WTC11 (cell line): ENCODE results near the gene AKAP11. TPM values are rescaled to one million over a fixed set of nuclear protein-coding genes. Genes with fewer than 3 reads are reported as not detected.
A peak's percentile ranks its signal among the peaks of the same experiment; 100 is the strongest.

ENCODE experiments used
- ATAC-seq: fragments of 200-7000 bp; cut with Tn5 transposase; 2 replicates; pipeline ENCODE4 v1.10.0; 2021; ENCODE audit warnings: mild to moderate bottlenecking, moderate library complexity
- CTCF ChIA-PET: fragments of 300-600 bp; sonication (Branson Sonifier 250); formaldehyde crosslinking; loops from one replicate; lab custom pipeline; 2021; ENCODE audit warnings: antibody characterized with exemption; lab: Charles Lee
- POLR2A ChIA-PET: fragments of 350-600 bp; sonication (Branson Sonifier 250); formaldehyde crosslinking; loops from one replicate; lab custom pipeline; 2021; ENCODE audit warnings: antibody characterized with exemption; lab: Charles Lee
- DNase-seq: peaks from one replicate; pipeline ENCODE4 v3.0.0; 2021; ENCODE audit warnings: low spot score
- H3K27ac Mint-ChIP-seq: 2 replicates; pipeline ENCODE4 v1.8.0; 2021; ENCODE audit warnings: mixed read lengths
- H3K27me3 Mint-ChIP-seq: 2 replicates; pipeline ENCODE4 v1.8.0; 2021; ENCODE audit warnings: low read depth, mild to moderate bottlenecking, moderate library complexity, mixed read lengths
- H3K36me3 Mint-ChIP-seq: 2 replicates; pipeline ENCODE4 v1.8.0; 2021; ENCODE audit warnings: mixed read lengths
- H3K4me1 Mint-ChIP-seq: 2 replicates; pipeline ENCODE4 v1.8.0; 2022; ENCODE audit warnings: mixed read lengths
- H3K4me3 Mint-ChIP-seq: 2 replicates; pipeline ENCODE4 v1.8.0; 2021; ENCODE audit warnings: mild to moderate bottlenecking, moderate library complexity, mixed read lengths
- H3K9me3 Mint-ChIP-seq: 2 replicates; pipeline ENCODE4 v1.8.0; 2021; ENCODE audit warnings: mixed read lengths
- ATF1 ChIP-seq: sonication (generic); formaldehyde crosslinking; IDR thresholded peaks from 2 replicates; pipeline ENCODE4 v1.8.1; 2023; ENCODE audit warnings: mild to moderate bottlenecking, moderate library complexity, missing genetic modification reagents
- CBFB ChIP-seq: sonication (generic); formaldehyde crosslinking; IDR thresholded peaks from 2 replicates; pipeline ENCODE4 v1.8.1; 2022; ENCODE audit warnings: mild to moderate bottlenecking, low read depth, missing genetic modification reagents
- ESRRA ChIP-seq: sonication (generic); formaldehyde crosslinking; IDR thresholded peaks from 2 replicates; pipeline ENCODE4 v1.8.1; 2022; ENCODE audit warnings: mild to moderate bottlenecking, missing genetic modification reagents, borderline replicate concordance
- ETV6 ChIP-seq: sonication (generic); formaldehyde crosslinking; IDR thresholded peaks from 2 replicates; pipeline ENCODE4 v1.8.1; 2022; ENCODE audit warnings: mild to moderate bottlenecking, missing genetic modification reagents
- GRHL2 ChIP-seq: fragments of 250-450 bp; sonication (Bioruptor Pico); IDR thresholded peaks from 2 replicates; pipeline ENCODE4 v1.8.0; 2022; ENCODE audit warnings: mild to moderate bottlenecking, moderate library complexity; ENCODE audit not compliant: insufficient replicate concordance, severe bottlenecking
- JAZF1 ChIP-seq: fragments of 250-450 bp; sonication (Bioruptor Pico); IDR thresholded peaks from 2 replicates; pipeline ENCODE4 v1.9.0; 2021; ENCODE audit warnings: moderate library complexity, mild to moderate bottlenecking, inconsistent platforms
- KAT7 ChIP-seq: sonication (generic); formaldehyde crosslinking; IDR thresholded peaks from 2 replicates; pipeline ENCODE4 v1.8.1; 2023; ENCODE audit warnings: missing genetic modification reagents, mild to moderate bottlenecking, borderline replicate concordance
- MXD4 ChIP-seq: fragments of 250-450 bp; sonication (Bioruptor Pico); IDR thresholded peaks from 2 replicates; pipeline ENCODE4 v1.8.0; 2021; ENCODE audit warnings: mild to moderate bottlenecking, moderate library complexity, borderline replicate concordance
- NR2C2 ChIP-seq: sonication (generic); formaldehyde crosslinking; IDR thresholded peaks from 2 replicates; pipeline ENCODE4 v1.8.0; 2022; ENCODE audit warnings: mild to moderate bottlenecking, missing genetic modification reagents
- NR3C1 ChIP-seq: sonication (generic); formaldehyde crosslinking; conservative IDR thresholded peaks from 2 replicates; pipeline ENCODE4 v1.8.1; 2023; ENCODE audit warnings: low read depth, mild to moderate bottlenecking, missing genetic modification reagents
- OVOL2 ChIP-seq: fragments of 250-450 bp; sonication (Bioruptor Pico); IDR thresholded peaks from 2 replicates; pipeline ENCODE4 v1.9.0; 2021; ENCODE audit warnings: mild to moderate bottlenecking, borderline replicate concordance
- RORB ChIP-seq: fragments of 250-450 bp; sonication (Bioruptor Pico); IDR thresholded peaks from 2 replicates; pipeline ENCODE4 v1.9.0; 2021; ENCODE audit warnings: mild to moderate bottlenecking
- SP1 ChIP-seq: sonication (generic); formaldehyde crosslinking; conservative IDR thresholded peaks from 2 replicates; pipeline ENCODE4 v1.8.1; 2022; ENCODE audit warnings: missing genetic modification reagents
- ZNF219 ChIP-seq: sonication (generic); formaldehyde crosslinking; IDR thresholded peaks from 2 replicates; pipeline ENCODE4 v1.8.0; 2023; ENCODE audit warnings: missing genetic modification reagents, mild to moderate bottlenecking, borderline replicate concordance
- ZNF263 ChIP-seq: sonication (generic); formaldehyde crosslinking; IDR thresholded peaks from 2 replicates; pipeline ENCODE4 v1.8.1; 2022; ENCODE audit warnings: low read depth, mild to moderate bottlenecking, moderate library complexity, missing genetic modification reagents
- ZNF396 ChIP-seq: fragments of 250-450 bp; sonication (Bioruptor Pico); IDR thresholded peaks from 2 replicates; pipeline ENCODE4 v1.8.0; 2021; ENCODE audit warnings: mild to moderate bottlenecking, moderate library complexity, borderline replicate concordance
- ZNF416 ChIP-seq: fragments of 250-450 bp; sonication (Bioruptor Pico); IDR thresholded peaks from 2 replicates; pipeline ENCODE4 v1.9.0; 2021; ENCODE audit warnings: mild to moderate bottlenecking, inconsistent platforms
- total RNA-seq: library from RNA; stranded (reverse); gene quantifications from 3 replicates; pipeline ENCODE4 v1.2.3, GENCODE V29; 2021
- TF ChIP-seq, protein P1 (sequence below): sonication (generic); formaldehyde crosslinking; IDR thresholded peaks from 2 replicates; pipeline ENCODE4 v1.8.0; 2022; ENCODE audit warnings: mild to moderate bottlenecking, missing genetic modification reagents
- TF ChIP-seq, protein P2 (sequence below): fragments of 250-450 bp; sonication (Bioruptor Pico); IDR thresholded peaks from 2 replicates; pipeline ENCODE4 v1.9.0; 2021; ENCODE audit warnings: mild to moderate bottlenecking
- TF ChIP-seq, protein P3 (sequence below): fragments of 250-450 bp; sonication (Bioruptor Pico); IDR thresholded peaks from 2 replicates; pipeline ENCODE4 v2.1.2; 2022; ENCODE audit warnings: mild to moderate bottlenecking, moderate library complexity
- TF ChIP-seq, protein P4 (sequence below): sonication (generic); formaldehyde crosslinking; conservative IDR thresholded peaks from 2 replicates; pipeline ENCODE4 v1.8.1; 2023; ENCODE audit warnings: mild to moderate bottlenecking, low read depth, missing genetic modification reagents, moderate library complexity
- TF ChIP-seq, protein P5 (sequence below): sonication (generic); formaldehyde crosslinking; IDR thresholded peaks from 2 replicates; pipeline ENCODE4 v1.8.1; 2022; ENCODE audit warnings: low read depth, mild to moderate bottlenecking, moderate library complexity, missing genetic modification reagents, borderline replicate concordance
- TF ChIP-seq, protein P6 (sequence below): fragments of 250-450 bp; sonication (Bioruptor Pico); IDR thresholded peaks from 2 replicates; pipeline ENCODE4 v1.9.0; 2021; ENCODE audit warnings: mild to moderate bottlenecking, borderline replicate concordance

The AKAP11 gene
- total RNA-seq, 1 experiment from 2014 or later = 16.7 TPM

DNA sequence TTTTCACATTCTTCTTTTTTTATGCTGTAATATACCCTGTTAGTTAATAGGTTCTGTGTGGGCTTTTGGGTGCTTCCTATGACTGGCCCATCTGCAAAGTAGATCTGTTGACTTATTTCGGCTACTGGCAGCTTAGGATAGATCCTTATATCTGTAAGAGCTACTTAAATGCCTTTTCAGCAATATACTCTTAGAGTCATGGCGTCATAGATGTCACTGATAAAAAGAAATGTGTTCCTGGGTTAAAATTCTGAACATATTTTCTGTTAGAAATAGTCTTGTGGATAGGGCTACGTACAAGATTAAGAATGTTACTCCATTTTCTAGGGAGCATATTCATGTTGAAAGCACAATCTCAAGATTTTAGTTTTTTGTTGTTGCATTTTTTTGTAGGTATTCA is 4.7 kb downstream of the AKAP11 start:
- H3K4me3 Mint-ChIP-seq = no peak overlapping the region
- peaks cover 41% of the 10 kb centered on the region for H3K4me1 Mint-ChIP-seq
- ATAC-seq = no peak
- TF ChIP-seq SP1 (CRISPR knock-in tag) (no peak), ETV6 (CRISPR knock-in tag) (no peak), ZNF263 (CRISPR knock-in tag) (no peak), NR2C2 (no peak), JAZF1 (CRISPR knock-in tag) (no peak), MXD4 (CRISPR knock-in tag) (no peak), CBFB (CRISPR knock-in tag) (no peak), ATF1 (CRISPR knock-in tag) (no peak), GRHL2 (no peak), KAT7 (CRISPR knock-in tag) (no peak)
- TF ChIP-seq, protein P1, sequence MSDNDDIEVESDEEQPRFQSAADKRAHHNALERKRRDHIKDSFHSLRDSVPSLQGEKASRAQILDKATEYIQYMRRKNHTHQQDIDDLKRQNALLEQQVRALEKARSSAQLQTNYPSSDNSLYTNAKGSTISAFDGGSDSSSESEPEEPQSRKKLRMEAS (CRISPR knock-in tag) = no peak
- TF ChIP-seq, protein P2, sequence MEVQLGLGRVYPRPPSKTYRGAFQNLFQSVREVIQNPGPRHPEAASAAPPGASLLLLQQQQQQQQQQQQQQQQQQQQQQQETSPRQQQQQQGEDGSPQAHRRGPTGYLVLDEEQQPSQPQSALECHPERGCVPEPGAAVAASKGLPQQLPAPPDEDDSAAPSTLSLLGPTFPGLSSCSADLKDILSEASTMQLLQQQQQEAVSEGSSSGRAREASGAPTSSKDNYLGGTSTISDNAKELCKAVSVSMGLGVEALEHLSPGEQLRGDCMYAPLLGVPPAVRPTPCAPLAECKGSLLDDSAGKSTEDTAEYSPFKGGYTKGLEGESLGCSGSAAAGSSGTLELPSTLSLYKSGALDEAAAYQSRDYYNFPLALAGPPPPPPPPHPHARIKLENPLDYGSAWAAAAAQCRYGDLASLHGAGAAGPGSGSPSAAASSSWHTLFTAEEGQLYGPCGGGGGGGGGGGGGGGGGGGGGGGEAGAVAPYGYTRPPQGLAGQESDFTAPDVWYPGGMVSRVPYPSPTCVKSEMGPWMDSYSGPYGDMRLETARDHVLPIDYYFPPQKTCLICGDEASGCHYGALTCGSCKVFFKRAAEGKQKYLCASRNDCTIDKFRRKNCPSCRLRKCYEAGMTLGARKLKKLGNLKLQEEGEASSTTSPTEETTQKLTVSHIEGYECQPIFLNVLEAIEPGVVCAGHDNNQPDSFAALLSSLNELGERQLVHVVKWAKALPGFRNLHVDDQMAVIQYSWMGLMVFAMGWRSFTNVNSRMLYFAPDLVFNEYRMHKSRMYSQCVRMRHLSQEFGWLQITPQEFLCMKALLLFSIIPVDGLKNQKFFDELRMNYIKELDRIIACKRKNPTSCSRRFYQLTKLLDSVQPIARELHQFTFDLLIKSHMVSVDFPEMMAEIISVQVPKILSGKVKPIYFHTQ (CRISPR knock-in tag) = no peak
- TF ChIP-seq, protein P3, sequence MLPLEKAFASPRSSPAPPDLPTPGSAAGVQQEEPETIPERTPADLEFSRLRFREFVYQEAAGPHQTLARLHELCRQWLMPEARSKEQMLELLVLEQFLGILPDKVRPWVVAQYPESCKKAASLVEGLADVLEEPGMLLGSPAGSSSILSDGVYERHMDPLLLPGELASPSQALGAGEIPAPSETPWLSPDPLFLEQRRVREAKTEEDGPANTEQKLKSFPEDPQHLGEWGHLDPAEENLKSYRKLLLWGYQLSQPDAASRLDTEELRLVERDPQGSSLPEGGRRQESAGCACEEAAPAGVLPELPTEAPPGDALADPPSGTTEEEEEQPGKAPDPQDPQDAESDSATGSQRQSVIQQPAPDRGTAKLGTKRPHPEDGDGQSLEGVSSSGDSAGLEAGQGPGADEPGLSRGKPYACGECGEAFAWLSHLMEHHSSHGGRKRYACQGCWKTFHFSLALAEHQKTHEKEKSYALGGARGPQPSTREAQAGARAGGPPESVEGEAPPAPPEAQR = no peak
- TF ChIP-seq, protein P4, sequence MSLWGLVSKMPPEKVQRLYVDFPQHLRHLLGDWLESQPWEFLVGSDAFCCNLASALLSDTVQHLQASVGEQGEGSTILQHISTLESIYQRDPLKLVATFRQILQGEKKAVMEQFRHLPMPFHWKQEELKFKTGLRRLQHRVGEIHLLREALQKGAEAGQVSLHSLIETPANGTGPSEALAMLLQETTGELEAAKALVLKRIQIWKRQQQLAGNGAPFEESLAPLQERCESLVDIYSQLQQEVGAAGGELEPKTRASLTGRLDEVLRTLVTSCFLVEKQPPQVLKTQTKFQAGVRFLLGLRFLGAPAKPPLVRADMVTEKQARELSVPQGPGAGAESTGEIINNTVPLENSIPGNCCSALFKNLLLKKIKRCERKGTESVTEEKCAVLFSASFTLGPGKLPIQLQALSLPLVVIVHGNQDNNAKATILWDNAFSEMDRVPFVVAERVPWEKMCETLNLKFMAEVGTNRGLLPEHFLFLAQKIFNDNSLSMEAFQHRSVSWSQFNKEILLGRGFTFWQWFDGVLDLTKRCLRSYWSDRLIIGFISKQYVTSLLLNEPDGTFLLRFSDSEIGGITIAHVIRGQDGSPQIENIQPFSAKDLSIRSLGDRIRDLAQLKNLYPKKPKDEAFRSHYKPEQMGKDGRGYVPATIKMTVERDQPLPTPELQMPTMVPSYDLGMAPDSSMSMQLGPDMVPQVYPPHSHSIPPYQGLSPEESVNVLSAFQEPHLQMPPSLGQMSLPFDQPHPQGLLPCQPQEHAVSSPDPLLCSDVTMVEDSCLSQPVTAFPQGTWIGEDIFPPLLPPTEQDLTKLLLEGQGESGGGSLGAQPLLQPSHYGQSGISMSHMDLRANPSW (CRISPR knock-in tag) = no peak
- TF ChIP-seq, protein P5, sequence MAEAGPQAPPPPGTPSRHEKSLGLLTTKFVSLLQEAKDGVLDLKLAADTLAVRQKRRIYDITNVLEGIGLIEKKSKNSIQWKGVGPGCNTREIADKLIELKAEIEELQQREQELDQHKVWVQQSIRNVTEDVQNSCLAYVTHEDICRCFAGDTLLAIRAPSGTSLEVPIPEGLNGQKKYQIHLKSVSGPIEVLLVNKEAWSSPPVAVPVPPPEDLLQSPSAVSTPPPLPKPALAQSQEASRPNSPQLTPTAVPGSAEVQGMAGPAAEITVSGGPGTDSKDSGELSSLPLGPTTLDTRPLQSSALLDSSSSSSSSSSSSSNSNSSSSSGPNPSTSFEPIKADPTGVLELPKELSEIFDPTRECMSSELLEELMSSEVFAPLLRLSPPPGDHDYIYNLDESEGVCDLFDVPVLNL (CRISPR knock-in tag) = no peak
- TF ChIP-seq, all 79 proteins: peak for 0
- Mint-ChIP-seq H3K9me3 (no peaks in the 10 kb centered on the region), H3K27ac (no peak overlapping the region), H3K27me3 (no peaks in the 10 kb centered on the region), H3K36me3 (no peaks in the 10 kb centered on the region)
- POLR2A ChIA-PET = no interaction called here
- no peak for DNase-seq
- CTCF ChIA-PET = no interaction called here

DNA sequence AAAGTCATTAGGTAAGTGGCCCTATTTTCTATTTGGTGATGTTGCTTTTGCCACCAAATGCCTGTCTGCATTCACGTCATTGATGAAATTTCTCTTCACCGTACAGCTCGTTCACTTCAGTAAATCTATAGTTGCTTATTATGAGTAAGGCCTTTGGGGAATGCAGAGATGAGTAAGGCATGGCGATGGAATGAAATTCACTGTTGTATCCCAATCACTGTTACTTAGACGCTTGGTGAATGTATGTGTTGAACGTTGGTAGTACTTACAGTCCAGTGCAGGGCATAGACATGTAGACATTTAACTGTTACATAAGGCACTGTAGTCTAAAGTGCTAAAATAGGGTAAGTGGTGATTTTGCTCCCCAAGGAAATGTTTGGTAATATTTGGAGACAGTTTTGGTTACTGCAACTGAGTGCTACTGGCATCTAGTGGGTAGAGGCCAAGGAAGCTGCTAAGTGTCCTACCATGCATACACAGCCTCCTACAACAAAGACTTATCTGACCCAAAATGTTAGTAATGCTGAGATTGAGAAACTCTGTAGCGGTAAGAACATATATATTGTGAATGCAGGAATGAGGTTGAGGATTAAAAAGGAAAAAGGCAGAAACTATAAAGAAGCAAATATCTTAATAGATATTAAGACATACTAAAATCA is 5.8 kb downstream of the AKAP11 start:
- Mint-ChIP-seq H3K27ac (0 out of 2 replicates have a peak overlapping the region, but pooled peaks have one; percentile 28), H3K4me3 (no peak overlapping the region)
- POLR2A ChIA-PET = no interaction called here
- TF ChIP-seq ZNF219 (CRISPR knock-in tag) (no peak), ZNF396 (CRISPR knock-in tag) (no peak), ESRRA (no peak), ZNF416 (CRISPR knock-in tag) (no peak), NR3C1 (CRISPR knock-in tag) (no peak), RORB (CRISPR knock-in tag) (no peak), ATF1 (CRISPR knock-in tag) (no peak), OVOL2 (CRISPR knock-in tag) (no peak)
- TF ChIP-seq, protein P6, sequence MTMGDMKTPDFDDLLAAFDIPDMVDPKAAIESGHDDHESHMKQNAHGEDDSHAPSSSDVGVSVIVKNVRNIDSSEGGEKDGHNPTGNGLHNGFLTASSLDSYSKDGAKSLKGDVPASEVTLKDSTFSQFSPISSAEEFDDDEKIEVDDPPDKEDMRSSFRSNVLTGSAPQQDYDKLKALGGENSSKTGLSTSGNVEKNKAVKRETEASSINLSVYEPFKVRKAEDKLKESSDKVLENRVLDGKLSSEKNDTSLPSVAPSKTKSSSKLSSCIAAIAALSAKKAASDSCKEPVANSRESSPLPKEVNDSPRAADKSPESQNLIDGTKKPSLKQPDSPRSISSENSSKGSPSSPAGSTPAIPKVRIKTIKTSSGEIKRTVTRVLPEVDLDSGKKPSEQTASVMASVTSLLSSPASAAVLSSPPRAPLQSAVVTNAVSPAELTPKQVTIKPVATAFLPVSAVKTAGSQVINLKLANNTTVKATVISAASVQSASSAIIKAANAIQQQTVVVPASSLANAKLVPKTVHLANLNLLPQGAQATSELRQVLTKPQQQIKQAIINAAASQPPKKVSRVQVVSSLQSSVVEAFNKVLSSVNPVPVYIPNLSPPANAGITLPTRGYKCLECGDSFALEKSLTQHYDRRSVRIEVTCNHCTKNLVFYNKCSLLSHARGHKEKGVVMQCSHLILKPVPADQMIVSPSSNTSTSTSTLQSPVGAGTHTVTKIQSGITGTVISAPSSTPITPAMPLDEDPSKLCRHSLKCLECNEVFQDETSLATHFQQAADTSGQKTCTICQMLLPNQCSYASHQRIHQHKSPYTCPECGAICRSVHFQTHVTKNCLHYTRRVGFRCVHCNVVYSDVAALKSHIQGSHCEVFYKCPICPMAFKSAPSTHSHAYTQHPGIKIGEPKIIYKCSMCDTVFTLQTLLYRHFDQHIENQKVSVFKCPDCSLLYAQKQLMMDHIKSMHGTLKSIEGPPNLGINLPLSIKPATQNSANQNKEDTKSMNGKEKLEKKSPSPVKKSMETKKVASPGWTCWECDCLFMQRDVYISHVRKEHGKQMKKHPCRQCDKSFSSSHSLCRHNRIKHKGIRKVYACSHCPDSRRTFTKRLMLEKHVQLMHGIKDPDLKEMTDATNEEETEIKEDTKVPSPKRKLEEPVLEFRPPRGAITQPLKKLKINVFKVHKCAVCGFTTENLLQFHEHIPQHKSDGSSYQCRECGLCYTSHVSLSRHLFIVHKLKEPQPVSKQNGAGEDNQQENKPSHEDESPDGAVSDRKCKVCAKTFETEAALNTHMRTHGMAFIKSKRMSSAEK (CRISPR knock-in tag) = no peak

More for the DNA sequence above, 5.8 kb downstream of the AKAP11 start:
- Mint-ChIP-seq H3K27me3 (no peaks in the 10 kb centered on the region), H3K9me3 (no peaks in the 10 kb centered on the region), H3K4me1 (peaks cover 40% of the 10 kb centered on the region), H3K36me3 (no peaks in the 10 kb centered on the region)
- no peak for ATAC-seq
- no peak for DNase-seq
- CTCF ChIA-PET = no interaction called here
